ENCODE measurements around the gene TRIM63.

Gene TRIM63

GRCh38 chr1:26034504-26035202 lies 32.8 kb downstream of the TRIM63 start:
- no peak for DNase-seq (ENCODE audit: low read depth in 2 of 2)

GRCh38 chr1:26032656-26033357 lies 34.6 kb downstream of the TRIM63 start:
- no peak for DNase-seq (ENCODE audit: low read depth in 2 of 2)

GRCh38 chr1:26031611-26032220 lies 35.7 kb downstream of the TRIM63 start:
- DNase-seq (ENCODE audit: low read depth in 2 of 2): no peak

- DNase-seq (ENCODE audit: low read depth in 2 of 2): no peak
Observed at GRCh38 chr1:26031196-26031595, 36.2 kb downstream of the TRIM63 start.

GRCh38 chr1:26029864-26030481 lies 37.5 kb downstream of the TRIM63 start:
- DNase-seq (ENCODE audit: low read depth in 2 of 2): no peak

- DNase-seq (ENCODE audit: low read depth in 2 of 2): no peak
Observed at GRCh38 chr1:26029054-26029863, 38.2 kb downstream of the TRIM63 start.

GRCh38 chr1:26028490-26028980 lies 38.9 kb downstream of the TRIM63 start:
- DNase-seq (ENCODE audit: low read depth in 2 of 2): no peak

GRCh38 chr1:26027716-26028489 lies 39.5 kb downstream of the TRIM63 start:
- no peak for DNase-seq (ENCODE audit: low read depth in 2 of 2)

- DNase-seq (ENCODE audit: low read depth in 2 of 2): no peak
Observed at GRCh38 chr1:26025517-26025916, 41.9 kb downstream of the TRIM63 start.

GRCh38 chr1:26025060-26025459 lies 42.4 kb downstream of the TRIM63 start:
- no peak for DNase-seq (ENCODE audit: low read depth in 2 of 2)

GRCh38 chr1:26023826-26024225 lies 43.6 kb downstream of the TRIM63 start:
- DNase-seq (ENCODE audit: low read depth in 2 of 2): no peak

GRCh38 chr1:26023009-26023408 lies 44.4 kb downstream of the TRIM63 start:
- no peak for DNase-seq (ENCODE audit: low read depth in 2 of 2)

- DNase-seq (ENCODE audit: low read depth in 2 of 2): no peak
Observed at GRCh38 chr1:26022404-26022779, 45.0 kb downstream of the TRIM63 start.

GRCh38 chr1:26021647-26022403 lies 45.6 kb downstream of the TRIM63 start, which contains the start of gene EXTL1:
Gene EXTL1, plus strand, starts transcription at chr1:26021775. Its CDS starts 872 bp downstream, at chr1:26022647.
- no peak for DNase-seq (ENCODE audit: low read depth in 2 of 2)

- no peak for DNase-seq (ENCODE audit: low read depth in 2 of 2)
Observed at GRCh38 chr1:26020941-26021646, 46.3 kb downstream of the TRIM63 start.

GRCh38 chr1:26020330-26020768 lies 47.1 kb downstream of the TRIM63 start:
- DNase-seq (ENCODE audit: low read depth in 2 of 2): no peak

GRCh38 chr1:26019641-26020315 lies 47.7 kb downstream of the TRIM63 start:
- DNase-seq (ENCODE audit: low read depth in 2 of 2): no peak

GRCh38 chr1:26017606-26018005 lies 49.8 kb downstream of the TRIM63 start:
- no peak for DNase-seq (ENCODE audit: low read depth in 2 of 2)

All from stimulated activated CD8-positive, alpha-beta memory T cell treated with anti-CD3 and anti-CD28 coated beads, Interleukin-7, amount 100 ng/mL, for 4 hours (primary cell).